Gastrocnemius medialis (tissue), 4 donors: ENCODE measurements around the gene ZFY.

Experiments used
- POLR2A ChIP-seq, 2 donors: fragments of 450-650 bp; IDR thresholded peaks; one replicate each; pipeline ENCODE4 v1.6.1; 2017; ENCODE audit warnings: antibody characterized with exemption in 2 of 2, mild to moderate bottlenecking in 2 of 2, moderate library complexity in 2 of 2
- TF ChIP-seq, protein P1 (sequence below), 5 experiments: fragments of 450-650 bp in 3 of 5; fragments of 200-600 bp in 2 of 5; sonication (generic) in 2 of 5; IDR thresholded peaks in 4 of 5; conservative IDR thresholded peaks in 1 of 5; 1 replicate in 4 of 5; 2 replicates in 1 of 5; pipeline ENCODE4 v1.5.1; 2016 to 2019; ENCODE audit warnings: antibody characterized with exemption in 5 of 5, mild to moderate bottlenecking in 3 of 5, moderate library complexity in 3 of 5

DNA sequence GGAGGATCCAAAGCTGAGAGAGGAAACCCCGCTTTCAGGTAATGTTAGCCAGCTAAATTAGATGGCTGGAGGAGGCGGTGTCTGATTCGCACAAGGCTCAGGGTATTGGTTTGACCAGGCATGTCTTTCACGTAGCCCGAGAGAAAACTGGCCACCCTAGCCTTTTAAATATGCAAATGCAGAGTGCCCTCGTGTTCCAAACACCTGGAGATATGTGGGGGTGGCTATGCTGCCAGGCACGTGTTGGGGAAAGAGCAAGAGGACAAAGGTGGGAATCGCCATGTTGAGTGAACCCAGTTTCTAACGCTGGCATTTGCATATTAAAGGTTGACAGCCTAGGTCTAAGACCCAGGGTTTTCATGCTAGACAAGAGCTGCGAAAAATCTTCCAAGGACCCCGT is 84.4 kb downstream of the ZFY start:
- TF ChIP-seq, protein P1, sequence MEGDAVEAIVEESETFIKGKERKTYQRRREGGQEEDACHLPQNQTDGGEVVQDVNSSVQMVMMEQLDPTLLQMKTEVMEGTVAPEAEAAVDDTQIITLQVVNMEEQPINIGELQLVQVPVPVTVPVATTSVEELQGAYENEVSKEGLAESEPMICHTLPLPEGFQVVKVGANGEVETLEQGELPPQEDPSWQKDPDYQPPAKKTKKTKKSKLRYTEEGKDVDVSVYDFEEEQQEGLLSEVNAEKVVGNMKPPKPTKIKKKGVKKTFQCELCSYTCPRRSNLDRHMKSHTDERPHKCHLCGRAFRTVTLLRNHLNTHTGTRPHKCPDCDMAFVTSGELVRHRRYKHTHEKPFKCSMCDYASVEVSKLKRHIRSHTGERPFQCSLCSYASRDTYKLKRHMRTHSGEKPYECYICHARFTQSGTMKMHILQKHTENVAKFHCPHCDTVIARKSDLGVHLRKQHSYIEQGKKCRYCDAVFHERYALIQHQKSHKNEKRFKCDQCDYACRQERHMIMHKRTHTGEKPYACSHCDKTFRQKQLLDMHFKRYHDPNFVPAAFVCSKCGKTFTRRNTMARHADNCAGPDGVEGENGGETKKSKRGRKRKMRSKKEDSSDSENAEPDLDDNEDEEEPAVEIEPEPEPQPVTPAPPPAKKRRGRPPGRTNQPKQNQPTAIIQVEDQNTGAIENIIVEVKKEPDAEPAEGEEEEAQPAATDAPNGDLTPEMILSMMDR (IDR thresholded peaks at IDR 0.05 in 4 of 5, conservative IDR thresholded peaks at IDR 0.05 in 1 of 5) = no peak
- no peak for TF ChIP-seq POLR2A (IDR thresholded peaks at IDR 0.05)
